Naive thymus-derived CD4-positive, alpha-beta T cell (primary cell): ENCODE measurements around the gene SLC6A13. TPM values are rescaled to one million over a fixed set of nuclear protein-coding genes. Genes with fewer than 3 reads are reported as not detected.

ENCODE experiments used
- ATAC-seq: fragments of 150-1000 bp; cut with Tn5 transposase; 2 replicates; pipeline ENCODE4 v1.10.0; 2021; ENCODE audit warnings: mild to moderate bottlenecking, moderate library complexity
- CTCF ChIA-PET: fragments of 350-600 bp; sonication (Branson Sonifier 250); formaldehyde crosslinking; loops from one replicate; lab custom pipeline; 2021; ENCODE audit warnings: antibody characterized with exemption; lab: Charles Lee
- POLR2A ChIA-PET: fragments of 350-600 bp; sonication (Branson Sonifier 250); formaldehyde crosslinking; loops from one replicate; lab custom pipeline; 2021; ENCODE audit warnings: antibody characterized with exemption, inconsistent platforms; lab: Charles Lee
- DNase-seq, 9 donors: peaks; one replicate each; pipeline versions ENCODE4 v3.0.0 to v3.0.0-alpha.2; 2020 to 2022; ENCODE audit warnings: mixed read lengths in 1 of 9
- H3K27ac ChIP-seq: one replicate; pipeline ENCODE4 v1.7.0; 2013; ENCODE audit warnings: mild to moderate bottlenecking, low read depth, low read length, moderate library complexity
- H3K27me3 ChIP-seq, 2 donors: one replicate each; pipeline ENCODE4 v1.7.0; 2013; ENCODE audit warnings: low read length in 2 of 2, mild to moderate bottlenecking in 2 of 2, moderate library complexity in 2 of 2; ENCODE audit not compliant: control insufficient read depth in 2 of 2, insufficient read depth in 2 of 2
- H3K36me3 ChIP-seq, 3 experiments: 1 replicate in 2 of 3; 2 replicates in 1 of 3; pipeline ENCODE4 v1.7.0; 2013; ENCODE audit warnings: low read length in 3 of 3, mild to moderate bottlenecking in 3 of 3, moderate library complexity in 1 of 3; ENCODE audit not compliant: insufficient read depth in 3 of 3, control insufficient read depth in 2 of 3
- H3K4me1 ChIP-seq, 2 donors: one replicate each; pipeline ENCODE4 v1.7.0; 2013; ENCODE audit warnings: low read length in 2 of 2, mild to moderate bottlenecking in 2 of 2, moderate library complexity in 1 of 2; ENCODE audit not compliant: control insufficient read depth in 2 of 2, insufficient read depth in 2 of 2
- H3K4me3 ChIP-seq: 2 replicates; pipeline ENCODE4 v1.7.0; 2013; ENCODE audit warnings: mild to moderate bottlenecking, low read length
- H3K9me3 ChIP-seq, 3 experiments: 1 replicate in 2 of 3; 2 replicates in 1 of 3; pipeline ENCODE4 v1.7.0; 2013; ENCODE audit warnings: low read length in 3 of 3; ENCODE audit not compliant: control insufficient read depth in 2 of 3
- H3K27ac Mint-ChIP-seq, 9 donors: one replicate each; pipeline ENCODE4 v1.8.0; 2020 to 2022; ENCODE audit warnings: mixed read lengths in 9 of 9, mild to moderate bottlenecking in 8 of 9, moderate library complexity in 5 of 9, inconsistent platforms in 2 of 9
- H3K27me3 Mint-ChIP-seq, 5 donors: one replicate each; pipeline ENCODE4 v1.8.0; 2021 to 2022; ENCODE audit warnings: mixed read lengths in 5 of 5, mild to moderate bottlenecking in 1 of 5
- H3K36me3 Mint-ChIP-seq, 5 donors: one replicate each; pipeline ENCODE4 v1.8.0; 2020 to 2022; ENCODE audit warnings: mixed read lengths in 5 of 5, mild to moderate bottlenecking in 3 of 5, inconsistent platforms in 1 of 5
- H3K4me1 Mint-ChIP-seq, 7 donors: one replicate each; pipeline ENCODE4 v1.8.0; 2020 to 2022; ENCODE audit warnings: mixed read lengths in 7 of 7, mild to moderate bottlenecking in 3 of 7, inconsistent platforms in 1 of 7
- H3K4me3 Mint-ChIP-seq, 10 donors: one replicate each; pipeline ENCODE4 v1.8.0; 2020 to 2022; ENCODE audit warnings: mild to moderate bottlenecking in 10 of 10, mixed read lengths in 10 of 10, moderate library complexity in 6 of 10, inconsistent platforms in 2 of 10
- H3K9me3 Mint-ChIP-seq, 11 donors: one replicate each; pipeline ENCODE4 v1.8.0; 2020 to 2022; ENCODE audit warnings: mixed read lengths in 11 of 11, mild to moderate bottlenecking in 4 of 11, inconsistent platforms in 1 of 11, moderate library complexity in 1 of 11
- intact Hi-C, 2 donors: fragments of 100-400 bp; cut with micrococcal nuclease; formaldehyde crosslinking; loops; one replicate each; pipeline ENCODE4 v1.15.1; 2023
- polyA plus RNA-seq, 2 donors: library from polyadenylated mRNA; unstranded; fragments of 300-500 nt; fragmentation: Illumina TruSeq; gene quantifications; one replicate each; pipeline ENCODE4 v1.2.3, GENCODE V29; 2021
- total RNA-seq, 6 experiments: library from RNA in 5 of 6; stranded (reverse) in 5 of 6; gene quantifications; 1 replicate in 5 of 6; 2 replicates in 1 of 6; pipeline ENCODE4 v1.2.3 and lab custom pipeline; 2021 to 2026

SLC6A13 gene
- total and polyA plus RNA-seq, 7 experiments from 2014 or later = 0.61 to 1.5 (median 0.74) TPM; not detected in 3

- H3K36me3 Mint-ChIP-seq = no peaks in the 10 kb centered on the region
- ATAC-seq (no peak), DNase-seq (no peak)
- H3K36me3 ChIP-seq = no peaks in the 10 kb centered on the region
- POLR2A ChIA-PET = no interaction called here
- H3K27me3 ChIP-seq = no peaks in the 10 kb centered on the region
- H3K4me3 Mint-ChIP-seq = no peak overlapping the region
- H3K27ac Mint-ChIP-seq = no peak overlapping the region
- peaks cover 0 to 6% (median 0%) of the 10 kb centered on the region in 7 donors for H3K4me1 Mint-ChIP-seq
- no peaks in the 10 kb centered on the region for H3K9me3 ChIP-seq
- peaks cover 0 to 6% (median 1%) of the 10 kb centered on the region in 11 donors for H3K9me3 Mint-ChIP-seq
- intact Hi-C loops = no loop called here
- H3K27ac ChIP-seq = no peak overlapping the region
- no peak overlapping the region for H3K4me3 ChIP-seq
- peaks cover 14 to 58% (median 39%) of the 10 kb centered on the region in 5 donors for H3K27me3 Mint-ChIP-seq
- H3K4me1 ChIP-seq = no peaks in the 10 kb centered on the region
- CTCF ChIA-PET = no interaction called here
These were observed 65.3 kb downstream of the SLC6A13 start for GRCh38 chr12:197347-197746.

GRCh38 chr12:196436-196835, 66.2 kb downstream of the SLC6A13 start:
- Mint-ChIP-seq H3K27ac (no peak overlapping the region), H3K9me3 (peaks cover 0 to 6% (median 1%) of the 10 kb centered on the region in 11 donors), H3K27me3 (peaks cover 6 to 52% (median 30%) of the 10 kb centered on the region in 5 donors), H3K4me1 (peaks cover 0 to 6% (median 0%) of the 10 kb centered on the region in 7 donors), H3K36me3 (no peaks in the 10 kb centered on the region), H3K4me3 (no peak overlapping the region)
- H3K27ac ChIP-seq = no peak overlapping the region
- ATAC-seq (no peak), DNase-seq (no peak)
- H3K9me3 ChIP-seq = no peaks in the 10 kb centered on the region
- CTCF ChIA-PET = no interaction called here
- no peaks in the 10 kb centered on the region for H3K36me3 ChIP-seq
- intact Hi-C loops = no loop called here
- POLR2A ChIA-PET = no interaction called here
- H3K4me1 ChIP-seq = no peaks in the 10 kb centered on the region
- H3K27me3 ChIP-seq = no peaks in the 10 kb centered on the region
- no peak overlapping the region for H3K4me3 ChIP-seq

- H3K4me1 ChIP-seq = no peaks in the 10 kb centered on the region
These were observed 66.7 kb downstream of the SLC6A13 start for GRCh38 chr12:195951-196350.

GRCh38 chr12:195156-195555, 67.5 kb downstream of the SLC6A13 start:
- Mint-ChIP-seq H3K4me3 (no peak overlapping the region), H3K27ac (no peak overlapping the region), H3K27me3 (peaks cover 2 to 45% (median 22%) of the 10 kb centered on the region in 5 donors), H3K36me3 (no peaks in the 10 kb centered on the region), H3K4me1 (peaks cover 0 to 6% (median 0%) of the 10 kb centered on the region in 7 donors), H3K9me3 (peaks cover 0 to 6% (median 1%) of the 10 kb centered on the region in 11 donors)
- H3K4me1 ChIP-seq = no peaks in the 10 kb centered on the region
- H3K27ac ChIP-seq = no peak overlapping the region
- ATAC-seq (no peak), DNase-seq (no peak)
- no peak overlapping the region for H3K4me3 ChIP-seq
- CTCF ChIA-PET = no interaction called here
- POLR2A ChIA-PET = no interaction called here
- intact Hi-C loops = no loop called here
- H3K27me3 ChIP-seq = no peaks in the 10 kb centered on the region
- H3K9me3 ChIP-seq = no peaks in the 10 kb centered on the region
- no peaks in the 10 kb centered on the region for H3K36me3 ChIP-seq

More at GRCh38 chr12:195951-196350, 66.7 kb downstream of the SLC6A13 start:
- DNase-seq (no peak), ATAC-seq (no peak)
- Histone ChIP-seq H3K4me3 (no peak overlapping the region), H3K27me3 (no peaks in the 10 kb centered on the region), H3K9me3 (no peaks in the 10 kb centered on the region), H3K36me3 (no peaks in the 10 kb centered on the region), H3K27ac (no peak overlapping the region)
- CTCF ChIA-PET = no interaction called here
- POLR2A ChIA-PET = no interaction called here
- no peaks in the 10 kb centered on the region for H3K36me3 Mint-ChIP-seq
- intact Hi-C loops = no loop called here
- H3K9me3 Mint-ChIP-seq = peaks cover 0 to 6% (median 1%) of the 10 kb centered on the region in 11 donors
- H3K27ac Mint-ChIP-seq = no peak overlapping the region
- H3K4me3 Mint-ChIP-seq = no peak overlapping the region
- peaks cover under 1 to 47% (median 25%) of the 10 kb centered on the region in 5 donors for H3K27me3 Mint-ChIP-seq
- H3K4me1 Mint-ChIP-seq = peaks cover 0 to 6% (median 0%) of the 10 kb centered on the region in 7 donors

- no peaks in the 10 kb centered on the region for H3K4me1 ChIP-seq
- Mint-ChIP-seq H3K9me3 (peaks cover 0 to 6% (median 1%) of the 10 kb centered on the region in 11 donors), H3K27me3 (peaks cover 3 to 45% (median 27%) of the 10 kb centered on the region in 5 donors), H3K4me3 (no peak overlapping the region), H3K36me3 (no peaks in the 10 kb centered on the region), H3K4me1 (peaks cover 0 to 6% (median 1%) of the 10 kb centered on the region in 7 donors), H3K27ac (no peak overlapping the region)
- H3K9me3 ChIP-seq = no peaks in the 10 kb centered on the region
- H3K27ac ChIP-seq = no peak overlapping the region
- ATAC-seq = no peak
- intact Hi-C loops = no loop called here
- ChIA-PET CTCF (no interaction called here), POLR2A (no interaction called here)
- DNase-seq = no peak
- H3K27me3 ChIP-seq = peaks cover 0 to 3% of the 10 kb centered on the region in 2 donors
- H3K4me3 ChIP-seq = no peak overlapping the region
- no peaks in the 10 kb centered on the region for H3K36me3 ChIP-seq
These were observed 68.4 kb downstream of the SLC6A13 start for GRCh38 chr12:194276-194675.

GRCh38 chr12:193261-193660, 69.4 kb downstream of the SLC6A13 start:
- Histone ChIP-seq H3K4me1 (no peaks in the 10 kb centered on the region), H3K27me3 (peaks cover 0 to 4% of the 10 kb centered on the region in 2 donors), H3K4me3 (no peak overlapping the region), H3K27ac (no peak overlapping the region), H3K9me3 (no peaks in the 10 kb centered on the region), H3K36me3 (no peaks in the 10 kb centered on the region)
- H3K27me3 Mint-ChIP-seq = peaks cover 3 to 42% (median 27%) of the 10 kb centered on the region in 5 donors
- H3K4me1 Mint-ChIP-seq = peaks cover 0 to 9% (median 6%) of the 10 kb centered on the region in 7 donors
- CTCF ChIA-PET = no interaction called here
- no peak overlapping the region for H3K4me3 Mint-ChIP-seq
- no peak overlapping the region for H3K27ac Mint-ChIP-seq
- no peak for DNase-seq
- intact Hi-C loops = no loop called here
- no peaks in the 10 kb centered on the region for H3K36me3 Mint-ChIP-seq
- peaks cover 0 to 6% (median 1%) of the 10 kb centered on the region in 11 donors for H3K9me3 Mint-ChIP-seq
- POLR2A ChIA-PET = no interaction called here
- no peak for ATAC-seq

- no peak overlapping the region for H3K4me3 Mint-ChIP-seq
- CTCF ChIA-PET = no interaction called here
- H3K4me1 Mint-ChIP-seq = peaks cover 0 to 9% (median 3%) of the 10 kb centered on the region in 7 donors
- Histone ChIP-seq H3K27me3 (peaks cover 0 to 4% of the 10 kb centered on the region in 2 donors), H3K27ac (no peak overlapping the region), H3K4me1 (no peaks in the 10 kb centered on the region), H3K36me3 (no peaks in the 10 kb centered on the region), H3K9me3 (no peaks in the 10 kb centered on the region), H3K4me3 (no peak overlapping the region)
- intact Hi-C loops = no loop called here
- H3K27me3 Mint-ChIP-seq = peaks cover 3 to 31% (median 19%) of the 10 kb centered on the region in 5 donors
- H3K27ac Mint-ChIP-seq = no peak overlapping the region
- H3K9me3 Mint-ChIP-seq = peaks cover 0 to 4% (median 0%) of the 10 kb centered on the region in 11 donors
- H3K36me3 Mint-ChIP-seq = no peaks in the 10 kb centered on the region
- no peak for ATAC-seq
- DNase-seq = no peak
- POLR2A ChIA-PET = no interaction called here
These were observed 71.1 kb downstream of the SLC6A13 start for GRCh38 chr12:191541-191940.
